ENCODE results near the gene MYL10.

Gene MYL10

DNA sequence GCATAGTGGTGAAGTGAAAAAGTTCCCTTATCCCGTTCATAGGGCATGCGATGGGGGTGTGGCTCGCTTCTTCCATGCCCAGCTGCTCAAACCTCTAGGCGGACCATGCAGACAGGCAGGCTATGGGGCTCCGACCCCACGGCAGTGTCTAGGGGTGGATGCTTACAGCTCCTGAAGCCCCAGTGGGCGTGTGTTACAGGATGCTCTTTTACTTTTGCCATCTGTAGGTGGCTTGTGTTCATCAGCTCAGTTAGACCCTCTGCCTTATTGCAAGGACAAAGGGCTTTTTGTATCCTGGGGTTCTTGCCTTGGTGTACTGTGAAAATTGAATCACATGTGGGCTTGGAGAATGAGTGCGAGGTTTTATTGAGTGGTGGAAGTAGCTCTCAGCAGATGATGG lies at the start of gene MYL10:
Gene MYL10 (minus strand): TSS at position 126 of the 400 bp plus-strand sequence. CDS start 178 bp downstream, outside the sequence.
- no peak for DNase-seq

DNA sequence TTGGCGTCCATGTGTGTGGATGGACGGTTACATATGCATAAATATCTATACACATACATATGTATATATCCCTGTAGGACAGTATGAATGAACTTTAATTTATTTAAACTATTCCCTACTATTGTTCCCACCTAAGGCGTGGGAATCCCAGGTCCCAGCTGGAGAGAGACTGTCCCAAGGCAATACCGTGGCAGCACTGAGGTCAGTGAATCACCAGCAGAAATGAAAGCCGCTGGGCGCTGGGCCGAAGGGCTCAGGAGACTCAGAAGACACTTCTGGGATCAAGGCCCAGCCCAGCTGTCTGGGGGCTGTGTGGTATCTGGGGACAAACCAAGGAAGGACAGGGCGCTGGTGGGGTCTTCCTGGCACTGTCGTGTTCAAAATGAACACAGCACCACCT lies 49.6 kb upstream of the MYL10 start:
- DNase-seq, result no peak

DNA sequence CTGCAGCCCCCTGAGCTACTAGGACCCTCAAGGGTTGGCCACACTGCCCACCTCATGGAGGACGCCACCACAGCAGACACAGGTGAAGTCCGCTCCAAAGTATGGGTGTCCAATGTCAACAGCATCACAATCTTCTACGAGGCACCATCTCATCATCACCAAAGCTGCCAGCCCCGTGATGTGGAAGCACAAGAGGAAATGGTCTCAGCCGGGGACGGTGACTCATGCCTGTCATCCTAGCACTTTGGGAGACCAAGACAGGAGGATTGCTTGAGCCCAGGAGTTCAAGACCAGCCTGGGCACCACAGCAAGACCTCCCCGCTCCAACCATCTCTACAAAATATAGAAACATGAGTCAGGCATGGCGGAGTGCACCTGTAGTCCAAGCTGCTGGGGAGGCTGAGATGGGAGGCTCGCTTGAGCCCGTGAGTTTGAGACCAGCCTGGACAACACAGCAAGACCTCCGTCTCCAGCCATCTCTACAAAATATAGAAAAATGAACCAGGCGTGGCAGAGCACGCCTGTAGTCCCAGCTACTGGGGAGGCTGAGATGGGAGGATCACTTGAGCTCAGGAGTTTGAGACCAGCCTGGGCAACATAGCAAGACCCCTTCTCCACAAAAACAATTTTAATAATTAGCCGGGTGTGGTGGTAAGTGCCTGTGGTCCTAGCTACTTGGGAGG lies 48.8 kb upstream of the MYL10 start:
- no peak for DNase-seq

DNA sequence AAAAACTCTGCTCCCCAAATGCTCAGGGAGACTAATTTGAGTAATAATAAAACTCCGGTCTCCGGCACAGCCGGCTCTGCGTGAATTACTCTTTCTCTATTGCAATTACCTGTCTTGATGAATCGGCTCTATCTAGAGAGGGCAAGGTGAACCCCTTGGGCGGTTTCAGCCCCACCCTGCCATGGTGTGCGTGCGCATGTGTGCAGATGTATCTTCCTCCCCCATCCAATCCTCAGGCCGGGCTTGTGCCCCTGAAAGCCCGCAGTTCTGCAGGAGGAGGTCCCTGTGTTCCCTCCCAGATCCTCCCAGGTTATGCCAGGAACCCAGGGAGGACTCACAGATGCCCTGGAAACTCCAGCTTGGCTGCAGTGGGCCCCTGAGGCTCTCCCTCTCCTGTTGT lies 48.3 kb upstream of the MYL10 start:
- DNase-seq, result no peak

DNA sequence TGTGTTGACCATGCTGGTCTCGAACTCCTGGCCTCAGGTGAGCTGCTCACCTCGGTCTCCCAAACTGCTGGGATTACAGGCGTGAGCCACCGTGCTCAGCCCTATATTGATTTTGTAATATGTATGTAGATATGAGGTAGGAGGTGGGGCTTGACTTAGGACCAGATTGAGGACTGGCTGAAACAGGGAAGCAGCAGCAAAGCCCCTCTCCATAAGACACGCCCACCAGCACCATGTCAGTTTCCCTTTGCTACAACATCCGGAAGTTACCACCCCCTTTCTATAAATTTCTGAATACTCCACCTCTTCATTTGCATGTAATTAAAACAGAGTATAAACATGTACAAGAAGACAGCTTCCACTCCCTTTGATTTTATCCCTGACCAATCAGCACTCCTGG lies 47.9 kb upstream of the MYL10 start:
- no peak for DNase-seq

GRCh38 chr7:101676062-101676598 lies 47.0 kb upstream of the MYL10 start:
- DNase-seq, result no peak

GRCh38 chr7:101674439-101674838 lies 45.3 kb upstream of the MYL10 start:
- DNase-seq, result no peak

DNA sequence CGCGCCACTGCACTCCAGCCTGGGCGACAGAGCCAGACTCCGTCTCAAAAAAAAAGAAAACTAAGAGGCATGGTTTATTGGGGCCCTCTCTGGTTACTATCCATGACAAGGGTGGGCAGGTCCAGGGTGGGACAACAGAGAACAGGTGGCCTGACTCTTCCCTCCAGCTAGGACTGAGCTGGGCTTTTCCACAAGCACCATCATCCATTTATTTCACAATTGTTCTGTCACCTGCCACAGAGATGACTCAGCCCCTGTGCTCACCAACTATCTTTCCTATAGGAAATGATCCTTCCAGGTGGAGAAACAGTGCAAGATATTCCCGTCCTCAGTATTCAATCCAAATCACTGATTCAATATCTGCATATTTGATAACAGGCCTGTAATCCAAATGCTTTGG lies 44.9 kb upstream of the MYL10 start:
- no peak for DNase-seq

- no peak for DNase-seq
These were observed 44.2 kb upstream of the MYL10 start for GRCh38 chr7:101673315-101673714.

GRCh38 chr7:101671371-101672356 lies 42.6 kb upstream of the MYL10 start:
- peak in 1 of 2 experiments; percentile 20 for DNase-seq

DNA sequence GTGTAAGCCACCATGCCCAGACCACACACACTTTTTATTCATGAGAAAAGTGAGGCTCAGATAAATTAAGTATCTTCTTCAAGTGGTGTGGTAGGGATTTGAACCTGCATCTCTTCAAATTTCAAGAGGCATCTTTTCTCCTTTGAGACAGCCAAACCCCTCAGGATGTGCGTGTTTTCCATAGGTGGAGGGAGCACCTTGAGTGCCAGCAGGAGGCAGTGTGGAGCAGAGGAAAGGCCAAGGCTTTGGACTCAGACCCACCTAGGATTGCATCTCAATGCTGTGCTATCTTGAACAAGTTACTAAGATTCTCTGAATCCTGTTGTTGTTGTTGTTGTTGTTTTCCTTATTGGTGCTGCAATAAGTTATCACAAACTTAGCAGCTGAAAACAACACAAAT lies 40.2 kb upstream of the MYL10 start:
- no peak for DNase-seq

- DNase-seq, result no peak
These were observed 39.6 kb upstream of the MYL10 start for GRCh38 chr7:101668726-101669125.

GRCh38 chr7:101667920-101668319 lies 38.8 kb upstream of the MYL10 start:
- DNase-seq, result no peak

DNA sequence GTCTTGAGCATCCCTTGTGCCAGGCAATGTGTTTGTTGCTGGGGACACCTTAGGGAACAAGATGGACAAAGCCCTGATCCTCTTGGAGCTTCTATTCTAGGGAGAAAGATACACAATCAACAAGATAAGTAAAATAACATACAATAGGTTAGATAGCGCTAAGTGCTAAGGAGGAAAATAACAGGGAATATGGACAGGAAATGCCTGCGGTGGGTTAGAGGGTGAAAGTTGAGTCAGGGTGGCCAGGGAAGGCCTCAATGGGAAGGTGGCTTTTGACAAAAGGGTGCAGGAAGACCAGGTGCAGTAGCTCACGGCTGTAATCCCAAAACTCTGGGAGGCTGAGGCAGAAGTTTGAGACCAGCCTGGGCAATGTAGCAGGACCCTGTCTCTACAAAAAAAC lies 38.3 kb upstream of the MYL10 start:
- no peak for DNase-seq

GRCh38 chr7:101666741-101667140 lies 37.6 kb upstream of the MYL10 start:
- no peak for DNase-seq

DNA sequence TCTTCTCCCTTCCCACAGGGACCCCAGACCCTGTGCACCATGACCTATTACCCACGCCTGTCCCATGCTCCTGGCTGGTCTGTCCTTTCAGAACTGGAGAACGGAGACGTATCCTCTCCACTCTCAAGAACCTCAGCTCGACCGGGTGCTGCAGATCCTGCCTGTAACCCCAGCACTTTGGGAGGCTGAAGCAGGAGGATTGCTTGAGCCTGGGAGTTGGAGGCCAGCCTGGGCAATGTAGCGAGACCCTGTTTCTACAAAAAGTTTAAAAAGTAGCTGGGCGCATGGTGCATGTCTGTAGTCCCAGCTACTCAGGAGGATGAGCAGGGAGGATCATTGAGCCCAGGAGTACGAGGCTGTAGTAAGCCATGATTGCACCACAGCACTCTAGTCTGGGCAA lies 37.2 kb upstream of the MYL10 start:
- DNase-seq, result no peak

- DNase-seq, result no peak
These were observed 35.9 kb upstream of the MYL10 start for GRCh38 chr7:101664893-101665471.

- no peak for DNase-seq
These were observed 35.3 kb upstream of the MYL10 start for GRCh38 chr7:101664436-101664835.

DNA sequence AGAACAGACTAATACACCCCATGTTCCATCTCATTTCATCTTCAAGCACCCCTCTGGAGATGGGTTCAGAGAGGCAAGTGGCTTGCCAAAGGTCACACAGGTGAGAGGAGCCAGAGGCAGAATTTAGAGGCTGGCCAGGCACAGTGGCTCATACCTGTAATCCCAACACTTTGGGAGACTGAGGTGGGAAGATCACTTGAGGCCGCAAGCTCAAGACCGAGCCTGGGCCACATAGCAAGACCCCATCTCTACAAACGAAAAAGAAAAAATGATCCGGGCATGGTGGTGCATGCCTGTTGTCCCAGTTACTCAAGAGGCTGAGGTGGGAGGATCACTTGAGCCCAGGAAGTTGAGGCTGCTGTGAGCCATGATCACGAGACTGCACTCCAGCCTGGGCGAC lies 34.7 kb upstream of the MYL10 start:
- DNase-seq, result no peak

DNA sequence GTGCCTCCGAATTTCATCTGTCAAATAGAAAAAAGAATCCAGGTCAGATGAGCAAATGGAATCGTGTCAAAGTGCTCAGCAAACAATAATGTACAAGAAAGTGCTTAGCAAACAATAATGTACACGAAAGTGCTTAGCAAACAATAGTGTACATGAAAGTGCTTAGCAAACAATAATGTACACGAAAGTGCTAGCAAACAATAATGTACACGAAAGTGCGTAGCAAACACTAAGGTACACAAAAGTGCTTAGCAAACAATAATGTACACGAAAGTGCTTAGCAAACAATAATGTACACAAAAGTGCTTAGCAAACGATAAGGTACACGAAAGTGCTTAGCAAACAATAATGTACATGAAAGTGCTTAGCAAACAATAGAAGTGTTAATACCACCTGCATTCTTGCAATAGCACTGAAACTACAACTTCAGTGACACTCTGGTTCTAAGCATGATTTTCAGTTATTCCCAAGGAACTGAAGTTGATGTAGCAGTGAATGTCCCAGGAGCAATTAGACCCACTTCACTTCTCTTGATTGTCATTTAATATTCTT lies 33.4 kb upstream of the MYL10 start:
- DNase-seq, result no peak

GRCh38 chr7:101659706-101660105 lies 30.6 kb upstream of the MYL10 start:
- DNase-seq, result no peak

- no peak for DNase-seq
These were observed 28.1 kb upstream of the MYL10 start for GRCh38 chr7:101657171-101657570.

DNA sequence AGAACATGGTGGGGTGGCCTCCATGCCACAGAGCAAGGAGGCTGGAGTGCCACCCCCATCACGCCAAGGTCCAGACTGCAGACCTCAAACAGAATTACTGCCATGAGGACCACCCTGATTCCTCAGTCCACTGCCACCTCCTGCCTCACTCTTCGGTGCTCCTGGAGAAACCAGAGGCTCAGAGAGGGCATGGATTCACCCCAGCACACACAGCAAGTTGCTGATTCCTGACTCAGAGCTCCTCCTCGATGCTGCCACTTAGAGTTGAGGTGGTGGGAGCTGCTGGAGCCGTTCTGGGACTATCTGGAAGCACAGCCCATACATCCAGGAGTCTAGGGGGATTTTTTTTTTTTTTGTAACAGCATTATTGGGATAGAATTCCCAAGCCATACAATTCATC lies 22.0 kb upstream of the MYL10 start:
- DNase-seq, result no peak
